Activated naive CD8-positive, alpha-beta T cell treated with anti-CD3 and anti-CD28 coated beads, Interleukin-2, amount 10 ng/mL, durations not matched to agents 7 days and 5 days (primary cell): ENCODE results near the gene NUAK1. TPM values are rescaled to one million over a fixed set of nuclear protein-coding genes. Genes with fewer than 3 reads are reported as not detected.

Experiments
- ATAC-seq: fragments of 150-1000 bp; cut with Tn5 transposase; one replicate; pipeline ENCODE4 v1.10.0; 2021; ENCODE audit warnings: low read depth, moderate library complexity
- POLR2A ChIA-PET: fragments of 350-600 bp; sonication (Branson Sonifier 250); formaldehyde crosslinking; loops from one replicate; lab custom pipeline; 2021; ENCODE audit warnings: antibody characterized with exemption; lab: Charles Lee
- DNase-seq: peaks from one replicate; pipeline ENCODE4 v3.0.0; 2021
- H3K27ac Mint-ChIP-seq: one replicate; pipeline ENCODE4 v1.8.0; 2022; ENCODE audit warnings: mild to moderate bottlenecking, mixed read lengths
- H3K27me3 Mint-ChIP-seq: one replicate; pipeline ENCODE4 v1.8.0; 2022; ENCODE audit warnings: mild to moderate bottlenecking, moderate library complexity, mixed read lengths
- H3K36me3 Mint-ChIP-seq: one replicate; pipeline ENCODE4 v1.8.0; 2021; ENCODE audit warnings: mild to moderate bottlenecking, mixed read lengths
- H3K4me1 Mint-ChIP-seq: one replicate; pipeline ENCODE4 v1.8.0; 2021; ENCODE audit warnings: mixed read lengths
- H3K4me3 Mint-ChIP-seq: one replicate; pipeline ENCODE4 v1.8.0; 2022; ENCODE audit warnings: mild to moderate bottlenecking, moderate library complexity, mixed read lengths
- H3K9me3 Mint-ChIP-seq: one replicate; pipeline ENCODE4 v1.8.0; 2021; ENCODE audit warnings: mixed read lengths
- total RNA-seq, 2 experiments: library from RNA; stranded (reverse); gene quantifications; one replicate each; pipeline ENCODE4 v1.2.3, GENCODE V29; 2021

Gene NUAK1
- total RNA-seq = not detected

DNA sequence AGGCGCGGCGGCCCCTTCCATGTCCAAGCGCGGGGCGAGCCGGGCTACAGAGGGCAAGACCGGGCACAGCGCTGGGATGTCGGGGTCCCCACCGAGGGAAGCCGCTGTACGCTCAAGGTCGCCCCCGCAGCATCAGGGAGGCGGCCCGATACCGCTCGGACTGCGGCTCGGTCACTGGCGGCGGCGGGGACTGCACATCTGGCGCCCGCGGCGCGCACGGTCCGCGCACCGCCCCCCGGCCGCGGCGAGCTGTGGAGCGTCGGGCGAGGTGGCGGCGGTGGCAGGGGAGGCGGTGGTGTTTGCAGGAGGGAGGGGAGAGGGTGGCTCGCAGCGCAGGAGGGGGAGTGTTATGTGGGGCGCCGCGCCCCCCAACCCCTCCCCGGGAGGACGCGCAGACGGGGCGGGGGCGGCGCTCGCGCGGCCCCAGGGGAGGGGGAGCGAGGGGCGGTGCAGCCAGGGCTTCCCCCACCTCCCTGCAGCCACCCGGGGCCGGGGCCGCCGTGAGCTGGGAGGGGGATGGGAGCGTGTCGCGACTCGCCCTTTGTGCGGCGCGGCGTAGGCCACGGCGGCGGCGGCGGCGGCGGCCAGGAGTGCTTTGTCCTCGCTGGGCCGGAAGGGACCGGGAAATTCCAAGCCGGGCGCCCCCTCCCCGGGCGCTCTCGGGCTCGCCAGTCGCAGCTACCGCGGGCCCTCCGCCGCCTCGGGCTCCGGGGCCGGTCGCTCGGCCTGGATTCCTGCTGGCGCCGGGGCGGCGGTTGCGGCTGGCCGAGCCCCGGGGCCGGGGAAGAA is at the start of gene NUAK1:
TSS of gene NUAK1 (minus strand) at position 322 of the 789 bp plus-strand sequence. CDS start at position 21, 301 bp downstream.
- no peaks in the 10 kb centered on the region for H3K9me3 Mint-ChIP-seq
- peaks cover 4% of the 10 kb centered on the region for H3K4me1 Mint-ChIP-seq
- POLR2A ChIA-PET = no interaction called here
- peak within 1 kb of the TSS; percentile 42 for H3K4me3 Mint-ChIP-seq
- H3K27me3 Mint-ChIP-seq = peaks cover 62% of the 10 kb centered on the region
- H3K36me3 Mint-ChIP-seq = no peaks in the 10 kb centered on the region
- no peak for ATAC-seq
- H3K27ac Mint-ChIP-seq = no peak within 1 kb of the TSS
- DNase-seq = peak; percentile 45

DNA sequence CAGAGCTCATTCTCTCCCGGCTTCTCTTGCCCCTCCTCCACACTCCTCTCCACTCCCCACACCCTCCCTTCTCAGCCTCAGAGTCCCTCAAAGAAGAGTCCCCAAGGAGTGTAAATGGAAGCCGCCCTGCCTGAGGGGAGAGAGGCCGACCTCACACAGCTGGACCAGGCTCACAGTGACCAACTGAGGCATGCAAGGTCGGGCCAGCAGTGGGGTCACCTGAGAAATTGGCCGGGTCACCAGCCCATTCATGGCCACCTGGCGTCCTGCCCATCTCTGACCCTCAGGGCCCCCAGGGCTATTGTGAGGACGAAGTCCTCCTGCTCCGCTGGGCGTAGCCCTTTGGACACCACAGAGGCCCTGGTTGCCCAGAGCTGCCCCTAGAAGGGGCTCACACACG is 49.5 kb upstream of the NUAK1 start:
- no peaks in the 10 kb centered on the region for H3K36me3 Mint-ChIP-seq
- no peak overlapping the region for H3K27ac Mint-ChIP-seq

DNA sequence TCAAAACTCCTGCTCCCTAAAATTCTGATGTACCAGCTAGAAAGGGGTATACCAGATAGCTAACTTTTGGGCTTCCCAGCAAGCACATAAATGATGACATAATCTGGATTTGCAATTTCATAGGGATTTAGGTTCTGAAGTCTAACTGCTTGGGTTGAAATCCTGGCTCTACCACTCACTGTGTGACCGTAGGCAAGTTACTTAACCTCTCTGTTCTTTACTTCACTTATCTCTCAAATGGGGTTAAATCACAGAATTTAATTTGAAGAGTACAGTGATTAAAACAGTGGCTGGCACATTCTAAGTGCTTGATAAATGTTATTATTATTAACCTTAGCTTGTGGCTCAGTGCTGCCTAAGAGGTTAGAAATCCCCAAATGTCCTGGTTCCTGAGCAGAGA is 49.1 kb upstream of the NUAK1 start:
- H3K9me3 Mint-ChIP-seq = no peaks in the 10 kb centered on the region
- no peak for DNase-seq

More for the DNA sequence above, 49.5 kb upstream of the NUAK1 start:
- POLR2A ChIA-PET = no interaction called here
- H3K9me3 Mint-ChIP-seq = no peaks in the 10 kb centered on the region
- peaks cover 17% of the 10 kb centered on the region for H3K27me3 Mint-ChIP-seq
- H3K4me3 Mint-ChIP-seq = no peak overlapping the region
- no peaks in the 10 kb centered on the region for H3K4me1 Mint-ChIP-seq
- ATAC-seq (no peak), DNase-seq (no peak)

DNA sequence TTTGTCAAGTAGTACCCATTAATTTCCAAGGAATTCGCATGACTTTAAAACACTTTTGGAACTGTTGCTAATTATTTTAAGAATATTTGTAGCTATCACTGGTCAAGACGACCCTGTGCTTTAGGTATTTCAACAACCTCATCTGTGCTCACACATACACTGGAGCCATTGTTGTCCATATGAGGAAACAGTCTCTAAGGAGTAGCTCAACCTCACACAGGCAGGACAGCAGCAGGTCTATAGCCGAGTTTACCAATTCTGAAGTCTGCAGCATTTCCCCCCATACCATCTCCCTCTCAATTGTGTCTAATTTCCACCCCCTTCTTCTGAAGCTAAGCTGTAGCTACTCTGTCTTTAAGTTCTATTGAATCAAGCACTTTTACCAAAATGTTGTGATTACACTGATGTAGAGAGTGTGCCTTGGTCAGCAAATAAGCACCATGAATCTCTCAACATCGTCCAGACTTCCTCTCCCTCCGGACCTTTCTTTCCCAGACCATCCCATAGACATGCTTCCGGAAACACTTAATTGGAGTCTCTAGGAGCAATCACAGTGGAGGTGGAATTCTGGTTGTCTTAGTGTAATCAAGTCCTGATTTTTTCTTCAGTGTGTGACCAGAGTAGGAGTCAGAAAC is 48.5 kb upstream of the NUAK1 start:
- ATAC-seq (no peak), DNase-seq (no peak)
- H3K27ac Mint-ChIP-seq = no peak overlapping the region
- no peak overlapping the region for H3K4me3 Mint-ChIP-seq
- no peaks in the 10 kb centered on the region for H3K36me3 Mint-ChIP-seq
- POLR2A ChIA-PET = no interaction called here
- peaks cover 17% of the 10 kb centered on the region for H3K27me3 Mint-ChIP-seq
- no peaks in the 10 kb centered on the region for H3K4me1 Mint-ChIP-seq
- H3K9me3 Mint-ChIP-seq = no peaks in the 10 kb centered on the region

More for the DNA sequence above, 49.1 kb upstream of the NUAK1 start:
- no peaks in the 10 kb centered on the region for H3K36me3 Mint-ChIP-seq
- ATAC-seq = no peak
- POLR2A ChIA-PET = no interaction called here
- H3K4me1 Mint-ChIP-seq = no peaks in the 10 kb centered on the region
- no peak overlapping the region for H3K4me3 Mint-ChIP-seq
- H3K27me3 Mint-ChIP-seq = peaks cover 17% of the 10 kb centered on the region
- H3K27ac Mint-ChIP-seq = no peak overlapping the region

DNA sequence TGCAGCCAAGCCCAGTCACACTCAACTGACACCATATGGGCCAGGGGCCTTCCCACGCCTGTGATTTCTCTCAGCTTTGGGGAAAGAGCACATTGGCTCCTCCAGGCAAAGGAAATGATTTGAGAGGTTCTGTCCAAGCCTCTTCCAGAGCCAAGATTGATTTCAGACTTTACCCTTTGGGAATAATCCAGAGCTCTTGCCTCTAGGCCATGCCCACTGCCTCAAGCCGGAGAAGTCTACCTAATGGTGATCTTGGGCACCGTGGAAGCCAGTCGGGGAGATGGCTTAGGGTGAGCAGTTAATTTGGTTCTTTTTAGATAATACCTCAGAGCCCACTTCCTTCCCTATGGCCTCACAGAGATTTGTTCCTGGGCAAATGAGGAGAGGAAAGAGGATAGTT is 45.0 kb upstream of the NUAK1 start:
- H3K9me3 Mint-ChIP-seq = no peaks in the 10 kb centered on the region
- DNase-seq (no peak), ATAC-seq (no peak)
- no peaks in the 10 kb centered on the region for H3K4me1 Mint-ChIP-seq
- H3K27me3 Mint-ChIP-seq = peaks cover 14% of the 10 kb centered on the region
- no peak overlapping the region for H3K27ac Mint-ChIP-seq
- POLR2A ChIA-PET = no interaction called here
- no peaks in the 10 kb centered on the region for H3K36me3 Mint-ChIP-seq
- no peak overlapping the region for H3K4me3 Mint-ChIP-seq

DNA sequence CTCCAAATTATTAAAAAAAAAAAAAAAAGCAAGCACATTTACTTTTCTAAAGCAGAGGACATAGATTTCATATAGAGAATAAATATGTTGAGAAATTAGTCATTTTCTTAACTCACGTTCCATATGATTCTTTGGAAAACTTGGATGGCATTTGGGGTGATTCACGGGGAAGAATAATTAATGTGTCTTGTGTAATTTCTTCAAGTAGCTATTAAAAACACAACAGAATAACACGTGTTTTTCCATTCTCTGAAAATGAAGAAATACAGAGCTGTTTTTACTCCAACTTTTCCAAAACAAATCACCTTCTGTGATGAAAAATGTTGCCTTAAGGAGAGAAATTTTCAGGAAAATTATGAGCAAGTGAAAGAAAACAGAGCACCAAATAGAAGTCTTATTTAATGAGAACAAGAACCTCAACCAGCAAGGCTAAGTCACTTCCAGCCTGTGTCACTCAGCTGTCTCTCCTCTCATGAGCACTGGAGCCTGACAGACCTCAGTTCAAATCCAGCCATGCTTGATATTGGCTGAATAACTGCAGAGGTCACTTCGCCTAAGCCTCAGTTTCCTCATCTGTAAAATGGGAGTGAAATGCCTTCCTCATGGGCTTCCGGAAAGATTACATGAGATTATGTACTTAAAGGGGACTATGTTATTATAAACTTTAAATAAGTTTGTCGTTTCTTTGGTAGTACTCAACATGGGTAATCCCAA is 42.8 kb upstream of the NUAK1 start:
- POLR2A ChIA-PET = no interaction called here
- Mint-ChIP-seq H3K4me1 (no peaks in the 10 kb centered on the region), H3K36me3 (no peaks in the 10 kb centered on the region), H3K9me3 (no peaks in the 10 kb centered on the region), H3K4me3 (no peak overlapping the region), H3K27me3 (peaks cover 9% of the 10 kb centered on the region), H3K27ac (no peak overlapping the region)
- ATAC-seq = no peak
- no peak for DNase-seq

DNA sequence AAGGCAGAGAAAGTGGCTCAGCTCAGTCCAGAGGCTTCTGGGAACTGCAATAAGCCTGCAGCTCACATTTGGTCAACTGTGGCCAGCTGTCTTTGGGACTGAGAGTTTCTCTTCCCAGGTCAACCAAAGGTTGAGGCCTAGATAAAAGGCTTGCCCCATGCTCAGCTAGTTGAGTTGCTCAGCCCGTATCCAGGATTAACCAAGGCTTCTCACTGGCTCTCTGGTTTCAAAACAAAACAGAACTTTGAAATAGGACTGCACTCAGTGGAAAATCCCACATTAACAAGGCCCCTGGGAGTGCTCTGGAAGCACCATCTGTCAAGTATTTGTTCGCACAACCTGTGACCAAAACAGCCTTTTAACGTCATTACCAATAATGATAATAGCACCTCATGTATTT is 40.3 kb upstream of the NUAK1 start:
- no peaks in the 10 kb centered on the region for H3K9me3 Mint-ChIP-seq
- ATAC-seq = no peak
- no peak overlapping the region for H3K4me3 Mint-ChIP-seq
- no peak for DNase-seq
- no peaks in the 10 kb centered on the region for H3K4me1 Mint-ChIP-seq
- no peak overlapping the region for H3K27ac Mint-ChIP-seq
- H3K36me3 Mint-ChIP-seq = no peaks in the 10 kb centered on the region
- peaks cover 3% of the 10 kb centered on the region for H3K27me3 Mint-ChIP-seq
- POLR2A ChIA-PET = no interaction called here

DNA sequence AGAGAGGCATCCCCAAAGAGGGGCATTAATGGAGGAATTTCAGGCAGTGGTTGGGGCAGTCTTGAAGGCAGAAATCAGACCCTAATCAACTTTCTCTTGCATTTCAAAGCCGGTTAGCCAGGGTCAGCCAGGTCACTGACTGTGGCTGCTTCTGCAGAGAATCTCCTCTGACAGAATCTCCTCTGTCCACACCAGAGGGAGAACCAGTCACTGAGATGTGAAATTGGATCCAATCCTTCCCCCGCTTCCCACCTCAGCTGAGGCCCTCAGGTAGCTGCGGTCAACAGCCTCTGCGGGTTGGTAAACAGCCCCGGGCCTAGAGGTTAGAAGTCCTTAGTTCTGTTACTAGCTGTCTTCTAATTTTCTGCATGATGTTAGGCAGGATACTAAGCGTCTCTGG is 39.8 kb upstream of the NUAK1 start:
- Mint-ChIP-seq H3K27me3 (peaks cover 3% of the 10 kb centered on the region), H3K36me3 (no peaks in the 10 kb centered on the region), H3K9me3 (no peaks in the 10 kb centered on the region), H3K4me1 (no peaks in the 10 kb centered on the region), H3K4me3 (no peak overlapping the region), H3K27ac (no peak overlapping the region)
- POLR2A ChIA-PET = no interaction called here
- no peak for ATAC-seq
- DNase-seq = no peak

DNA sequence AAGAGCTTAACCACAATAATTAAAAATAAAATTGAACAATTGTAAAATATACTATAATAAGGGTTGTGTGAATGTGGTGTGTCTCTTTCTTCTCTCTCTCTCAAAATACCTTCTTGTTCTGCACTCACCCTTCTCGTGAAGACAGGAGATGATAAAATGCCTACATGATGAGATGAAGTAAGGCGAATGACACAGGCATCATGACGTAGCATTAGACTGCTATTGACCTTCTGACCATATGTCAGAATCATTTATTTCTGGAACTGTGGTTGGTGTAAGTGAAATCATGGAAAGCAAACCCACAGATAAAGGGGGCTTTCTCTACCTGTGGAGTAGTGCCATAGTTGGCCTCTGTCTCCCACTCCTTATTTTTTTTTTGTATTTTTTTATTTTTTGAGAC is 37.8 kb upstream of the NUAK1 start:
- ATAC-seq (no peak), DNase-seq (no peak)
- Mint-ChIP-seq H3K36me3 (no peaks in the 10 kb centered on the region), H3K4me3 (no peak overlapping the region), H3K9me3 (no peaks in the 10 kb centered on the region), H3K27me3 (peaks cover 13% of the 10 kb centered on the region), H3K27ac (no peak overlapping the region), H3K4me1 (no peaks in the 10 kb centered on the region)
- POLR2A ChIA-PET = no interaction called here

DNA sequence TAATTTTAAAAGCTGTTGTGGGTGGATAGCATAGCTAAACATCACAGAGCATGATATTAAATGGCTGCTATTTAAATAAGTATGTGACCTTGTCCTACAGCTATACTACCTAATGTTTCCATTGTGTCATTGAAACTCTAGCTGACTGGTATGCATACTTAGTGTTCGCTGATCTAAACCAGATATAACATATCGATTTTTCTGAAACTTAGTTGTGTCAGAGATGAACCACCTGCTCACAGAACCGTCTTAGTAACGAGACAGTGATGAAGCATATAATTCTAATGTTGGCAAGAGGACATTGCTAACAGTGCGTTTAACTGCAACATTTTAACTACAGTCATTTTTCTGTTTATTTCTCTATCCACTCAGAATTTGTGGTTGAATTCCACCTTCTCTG is 36.1 kb upstream of the NUAK1 start:
- Mint-ChIP-seq H3K4me3 (no peak overlapping the region), H3K4me1 (no peaks in the 10 kb centered on the region), H3K27me3 (peaks cover 10% of the 10 kb centered on the region), H3K27ac (no peak overlapping the region), H3K36me3 (no peaks in the 10 kb centered on the region), H3K9me3 (no peaks in the 10 kb centered on the region)
- POLR2A ChIA-PET = no interaction called here
- DNase-seq = no peak
- ATAC-seq = no peak

DNA sequence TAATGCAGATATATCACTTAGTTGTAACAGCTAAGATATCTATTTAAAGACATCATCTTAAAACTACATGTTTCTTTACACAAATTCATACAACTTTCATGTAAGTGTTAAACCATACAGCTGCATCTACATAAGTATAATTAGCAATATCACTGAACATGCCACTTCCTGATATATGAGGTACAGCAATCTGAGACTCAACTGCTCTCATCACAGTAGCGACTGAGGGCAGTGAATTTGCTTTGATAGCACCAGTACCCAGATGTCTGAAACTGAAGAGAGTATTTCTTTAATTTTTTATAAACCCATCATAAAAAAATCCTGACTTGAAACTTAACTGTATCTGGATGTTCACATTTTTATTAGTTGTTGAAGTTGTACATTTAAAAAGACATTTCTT is 34.7 kb upstream of the NUAK1 start:
- no peaks in the 10 kb centered on the region for H3K4me1 Mint-ChIP-seq

DNA sequence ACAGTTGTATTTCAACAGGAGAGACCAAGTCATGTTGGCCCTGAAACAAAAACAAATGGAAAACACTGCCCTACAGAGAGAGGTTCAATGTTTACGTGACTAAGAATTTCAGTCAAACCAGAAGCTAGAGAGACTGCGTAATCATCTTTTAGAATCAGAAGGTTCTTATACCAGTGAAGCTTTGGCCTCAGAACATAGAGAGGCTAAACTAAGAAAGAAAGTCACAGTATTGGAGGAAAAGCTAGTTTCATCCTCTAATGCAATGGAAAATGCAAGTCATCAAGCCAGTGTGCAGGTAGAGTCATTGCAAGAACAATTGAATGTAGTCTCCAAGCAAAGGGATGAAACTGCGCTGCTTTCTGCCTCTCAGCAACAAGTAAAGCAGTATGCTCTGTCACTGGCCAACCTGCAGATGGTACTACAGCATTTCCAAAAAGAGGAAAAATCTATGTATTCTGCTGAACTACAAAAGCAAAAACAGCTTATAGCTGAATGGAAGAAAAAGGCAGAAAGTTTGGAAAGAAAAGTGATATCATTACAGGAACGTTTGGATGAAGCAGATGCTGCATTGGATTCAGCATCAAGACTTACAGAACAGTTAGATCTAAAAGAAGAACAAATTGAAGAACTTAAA is 32.5 kb upstream of the NUAK1 start:
- Mint-ChIP-seq H3K4me1 (no peaks in the 10 kb centered on the region), H3K27me3 (peaks cover 16% of the 10 kb centered on the region), H3K27ac (no peak overlapping the region), H3K4me3 (no peak overlapping the region), H3K36me3 (no peaks in the 10 kb centered on the region), H3K9me3 (peaks cover 4% of the 10 kb centered on the region)
- ATAC-seq (no peak), DNase-seq (no peak)
- POLR2A ChIA-PET = no interaction called here

More for the DNA sequence above, 34.7 kb upstream of the NUAK1 start:
- POLR2A ChIA-PET = no interaction called here
- DNase-seq = no peak
- H3K27me3 Mint-ChIP-seq = peaks cover 10% of the 10 kb centered on the region
- H3K9me3 Mint-ChIP-seq = no peaks in the 10 kb centered on the region
- no peaks in the 10 kb centered on the region for H3K36me3 Mint-ChIP-seq
- H3K27ac Mint-ChIP-seq = no peak overlapping the region
- ATAC-seq = no peak
- H3K4me3 Mint-ChIP-seq = no peak overlapping the region

DNA sequence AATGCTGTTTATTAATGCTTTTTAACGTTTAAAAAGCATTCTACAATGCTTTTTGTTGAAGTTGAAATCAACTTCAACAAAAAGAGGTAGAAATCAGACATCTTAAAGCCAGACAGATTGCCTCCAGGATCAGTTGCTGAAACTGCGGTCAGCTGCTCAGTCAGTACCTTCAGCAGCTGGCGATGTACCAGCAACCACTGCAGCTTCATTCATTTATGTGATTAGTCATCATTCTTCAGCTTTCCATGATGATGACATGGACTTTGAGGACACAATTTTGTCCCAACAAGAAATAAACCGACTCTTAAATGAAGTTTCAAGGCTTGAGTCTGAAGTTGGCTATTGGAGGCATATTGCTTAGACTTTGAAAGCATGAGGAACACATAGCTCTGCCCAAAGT is 31.5 kb upstream of the NUAK1 start:
- Mint-ChIP-seq H3K27me3 (peaks cover 23% of the 10 kb centered on the region), H3K4me3 (no peak overlapping the region), H3K4me1 (no peaks in the 10 kb centered on the region), H3K27ac (no peak overlapping the region), H3K36me3 (no peaks in the 10 kb centered on the region), H3K9me3 (peaks cover 4% of the 10 kb centered on the region)
- DNase-seq (no peak), ATAC-seq (no peak)
- POLR2A ChIA-PET = no interaction called here
